Fibroblast of skin of back (primary cell): Measurements from ENCODE around the gene ATG13.
"Not testable (repeated sequence)": the region's sequence is repeated elsewhere in the genome, so short reads cannot be mapped to it uniquely, and the experiment has no call there.

Source experiments
- DNase-seq: peaks from one replicate; pipeline ENCODE4 v3.0.0-alpha.2; 2013

Gene ATG13

GRCh38 chr11:46643986-46644385 is 26.6 kb downstream of the ATG13 start:
- no peak for DNase-seq

- DNase-seq = peak; percentile 97
These were observed 31.9 kb downstream of the ATG13 start for GRCh38 chr11:46649180-46649738.

GRCh38 chr11:46655631-46656030 is 38.3 kb downstream of the ATG13 start:
- no peak for DNase-seq

DNA sequence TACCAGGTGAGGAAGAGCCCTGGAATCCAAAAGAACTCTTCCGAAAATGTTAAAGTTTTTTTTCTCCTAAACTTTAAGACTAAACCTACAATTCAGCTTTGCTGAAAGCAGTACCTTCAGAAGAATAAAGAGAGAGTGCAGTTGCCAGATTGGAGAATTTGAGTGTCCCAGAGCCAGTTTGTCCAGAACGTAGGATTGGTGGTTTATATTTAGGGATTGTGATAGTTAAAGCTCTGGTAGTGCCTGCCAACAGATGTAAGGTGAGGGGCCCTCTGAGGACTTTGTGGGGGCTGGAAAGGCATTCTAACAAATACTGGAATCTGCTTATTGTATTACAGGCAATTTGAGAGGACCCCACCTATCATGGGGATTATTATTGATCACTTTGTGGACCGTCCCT is 39.8 kb downstream of the ATG13 start:
- DNase-seq = no peak

DNA sequence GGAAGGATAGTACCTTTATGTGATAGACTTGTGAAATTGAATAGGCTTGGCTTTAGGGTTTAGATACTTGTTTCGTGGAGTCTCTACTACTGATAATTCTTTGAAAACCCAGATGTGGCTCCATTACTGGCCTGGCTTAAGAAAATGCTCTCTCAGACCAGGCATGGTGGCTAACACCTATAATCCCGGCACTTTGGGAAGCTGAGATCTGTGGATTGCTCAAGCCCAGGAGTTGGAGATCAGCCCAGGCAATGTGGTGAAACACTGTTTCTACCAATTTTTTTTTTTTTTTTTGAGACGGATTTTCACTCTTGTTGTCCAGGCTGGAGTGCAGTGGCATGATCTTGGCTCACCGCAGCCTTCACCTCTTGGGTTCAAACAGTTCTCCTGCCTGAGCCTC is 40.9 kb downstream of the ATG13 start:
- no peak for DNase-seq

DNA sequence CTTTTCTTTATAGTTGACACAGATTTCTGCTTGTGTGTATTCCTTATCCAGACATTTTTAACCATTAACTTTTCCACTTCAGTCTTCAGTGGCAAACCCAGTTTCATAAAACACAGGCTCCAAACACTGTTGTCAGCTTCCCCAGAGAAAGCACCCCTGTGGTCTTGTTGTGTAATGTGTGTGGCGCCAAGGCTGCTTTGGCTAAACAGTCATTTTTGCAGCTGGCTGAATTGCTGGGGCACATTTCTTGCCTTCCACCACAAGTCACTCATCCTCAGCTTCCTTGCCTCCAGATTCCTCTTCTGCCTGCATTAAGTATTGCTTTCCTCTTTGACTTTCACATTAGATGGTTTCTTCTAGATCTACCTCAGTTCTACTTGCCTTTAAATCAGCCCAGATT is 42.6 kb downstream of the ATG13 start:
- no peak for DNase-seq

- DNase-seq = no peak
These were observed 44.5 kb downstream of the ATG13 start for GRCh38 chr11:46661836-46662235.

GRCh38 chr11:46662366-46662765 is 45.0 kb downstream of the ATG13 start:
- no peak for DNase-seq

DNA sequence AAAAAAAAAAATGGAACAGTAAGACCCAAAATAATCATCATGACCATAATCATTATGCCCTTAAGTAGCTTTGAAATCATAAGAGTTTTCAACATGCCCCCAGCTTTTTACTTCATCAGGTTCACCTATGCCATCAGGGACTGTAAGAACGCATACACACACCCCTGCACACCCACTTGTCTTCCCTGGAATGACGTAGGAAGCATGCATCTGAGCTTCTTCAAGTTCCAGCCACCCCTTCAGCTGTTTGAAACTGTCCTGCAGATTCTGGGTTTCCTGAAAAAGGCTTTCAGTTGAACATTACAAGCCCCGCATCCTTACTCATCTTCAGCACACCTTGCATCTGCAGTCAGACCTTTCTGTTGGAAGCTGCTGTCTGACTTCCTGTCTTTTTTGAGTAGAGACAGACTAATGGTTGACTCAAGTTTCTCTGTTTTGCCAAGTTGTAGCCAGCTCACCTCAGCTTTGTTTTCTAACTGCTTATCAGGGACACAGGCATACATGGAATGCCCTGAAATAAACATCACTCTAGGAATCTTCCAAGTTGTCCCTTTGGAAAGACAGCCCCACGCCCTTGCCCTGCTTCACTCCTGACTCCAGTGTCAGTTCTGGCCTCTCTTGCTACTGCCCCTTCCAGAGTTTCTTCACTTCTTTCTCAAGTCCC is 46.1 kb downstream of the ATG13 start:
- DNase-seq = no peak

DNA sequence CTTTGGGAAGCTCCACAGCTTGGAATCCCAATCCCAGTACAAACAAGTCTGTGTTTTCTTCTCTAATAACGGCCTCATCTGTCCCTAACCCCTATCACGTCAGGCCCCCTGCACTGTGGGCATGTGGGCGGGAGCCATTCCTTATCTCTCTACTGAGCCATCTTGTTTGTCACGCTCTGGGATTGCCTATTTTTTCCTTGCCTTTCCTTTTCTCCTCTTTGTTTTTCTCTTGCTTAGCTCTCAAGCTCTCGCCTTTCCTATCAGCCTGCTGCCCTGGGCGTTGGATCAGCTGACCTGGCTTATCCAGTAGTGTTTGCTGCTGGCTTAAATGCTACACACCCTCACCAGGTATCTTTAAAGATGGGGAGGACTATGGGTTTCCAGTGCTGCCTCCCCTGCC is 47.3 kb downstream of the ATG13 start:
- no peak for DNase-seq

- no peak for DNase-seq
These were observed 48.0 kb downstream of the ATG13 start for GRCh38 chr11:46665356-46665755.

GRCh38 chr11:46666516-46666915 is 49.2 kb downstream of the ATG13 start:
- DNase-seq = no peak

DNA sequence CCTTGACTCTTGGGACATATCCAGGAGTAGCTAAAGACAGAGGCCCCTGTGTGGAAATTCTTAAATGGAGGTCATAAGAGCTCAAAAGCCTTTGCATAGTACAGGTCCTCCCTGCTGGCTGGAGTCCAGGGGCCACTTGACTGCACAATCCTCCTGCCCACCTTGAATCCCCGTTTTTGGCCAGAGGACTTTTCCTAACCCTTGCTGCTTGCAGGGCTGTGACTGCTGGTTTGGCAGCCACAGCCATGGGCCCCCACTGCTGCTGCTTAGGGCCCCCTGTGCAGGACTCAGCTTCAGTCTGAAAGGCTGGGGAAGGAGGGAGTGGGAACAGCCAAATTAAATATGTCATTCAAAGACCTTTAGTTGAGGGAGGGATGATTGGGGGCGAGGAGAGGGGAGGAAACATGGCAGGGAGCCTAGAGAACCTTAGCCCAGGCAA is 49.7 kb downstream of the ATG13 start:
- no peak for DNase-seq

DNA sequence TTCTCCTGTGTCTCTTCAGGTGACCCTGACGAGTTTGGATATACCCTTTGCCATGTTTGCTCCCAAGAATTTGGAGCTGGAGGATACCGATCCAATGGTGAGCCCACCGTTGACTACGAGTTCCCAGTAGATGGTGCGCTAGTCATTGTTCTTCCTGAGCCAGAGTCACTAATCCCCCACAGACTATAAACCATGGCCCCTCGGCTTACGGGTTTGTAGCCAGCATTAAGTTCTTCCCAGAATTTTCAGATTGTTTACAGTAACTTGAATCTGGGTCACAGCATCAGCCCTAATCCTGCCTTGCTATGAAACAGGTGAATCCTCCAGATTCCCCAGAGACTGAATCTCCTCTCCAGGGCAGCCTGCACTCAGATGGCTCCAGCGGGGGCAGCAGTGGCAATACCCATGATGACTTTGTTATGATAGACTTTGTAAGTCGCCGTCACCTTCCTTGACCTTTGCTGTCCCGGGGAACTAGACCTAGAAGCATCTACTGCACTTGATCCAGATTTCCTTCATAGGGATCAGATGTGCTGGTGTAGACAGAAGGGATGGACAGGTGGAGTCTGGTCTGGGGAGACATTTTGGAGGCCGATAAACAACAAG is 51.2 kb downstream of the ATG13 start:
- DNase-seq = no peak

DNA sequence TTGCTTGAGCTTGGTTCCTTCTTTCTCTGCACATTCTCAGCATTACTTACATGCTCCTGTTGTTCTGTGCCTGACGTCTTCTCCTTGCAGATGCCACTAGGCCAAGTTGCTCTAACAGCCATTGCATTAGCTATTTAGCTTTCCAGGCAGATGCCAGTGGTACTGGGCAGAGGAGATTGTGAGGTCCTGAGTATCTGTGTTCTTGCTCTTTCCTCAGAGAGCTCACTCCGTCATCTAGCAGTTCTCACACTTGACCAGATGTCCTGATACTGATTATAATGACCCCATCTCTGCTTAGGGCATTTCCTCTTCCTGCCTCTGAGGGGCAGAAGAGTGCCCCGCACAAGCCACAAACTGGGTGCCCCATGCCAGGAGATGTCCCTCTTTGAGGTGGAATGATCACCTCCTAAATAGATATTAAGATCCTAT is 52.4 kb downstream of the ATG13 start:
- no peak for DNase-seq

DNA sequence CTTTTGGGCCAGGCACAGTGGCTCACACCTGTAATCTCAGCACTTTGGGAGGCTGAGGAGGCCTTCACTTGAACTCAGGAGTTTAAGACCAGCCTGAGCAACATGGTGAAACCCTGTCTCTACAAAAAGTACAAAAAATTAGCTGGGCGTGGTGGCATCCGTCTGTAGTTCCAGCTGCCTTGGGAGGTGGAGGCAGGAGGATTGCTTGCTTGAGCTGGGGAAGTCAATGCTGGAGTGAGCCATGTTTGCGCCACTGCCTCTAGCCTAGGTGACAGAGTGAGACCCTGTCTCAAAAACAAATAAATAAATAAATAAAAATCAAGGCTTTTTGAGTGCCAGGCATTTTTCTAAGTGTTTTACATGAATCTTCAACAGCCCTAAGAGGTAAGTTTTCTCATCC is 53.2 kb downstream of the ATG13 start:
- DNase-seq = not testable (repeated sequence)

DNA sequence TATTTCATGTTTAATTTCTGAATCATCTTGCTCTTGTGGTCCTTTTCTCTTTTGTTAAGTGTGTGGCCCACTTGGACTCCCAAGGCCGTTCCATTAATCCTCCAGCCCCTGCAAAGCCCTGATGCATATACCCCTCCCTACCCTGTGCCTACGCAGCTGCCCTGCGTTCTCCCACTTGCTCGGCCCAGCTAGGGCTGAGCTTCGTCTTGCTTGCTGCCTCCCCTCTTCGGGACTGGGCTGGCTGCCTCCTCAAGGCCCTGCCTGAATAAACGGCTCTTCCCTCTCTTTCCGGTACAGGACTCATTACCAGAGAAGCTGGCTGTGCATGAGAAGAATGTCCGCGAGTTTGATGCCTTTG is 54.6 kb downstream of the ATG13 start:
- no peak for DNase-seq

GRCh38 chr11:46672381-46672839 is 55.1 kb downstream of the ATG13 start:
- DNase-seq = no peak

DNA sequence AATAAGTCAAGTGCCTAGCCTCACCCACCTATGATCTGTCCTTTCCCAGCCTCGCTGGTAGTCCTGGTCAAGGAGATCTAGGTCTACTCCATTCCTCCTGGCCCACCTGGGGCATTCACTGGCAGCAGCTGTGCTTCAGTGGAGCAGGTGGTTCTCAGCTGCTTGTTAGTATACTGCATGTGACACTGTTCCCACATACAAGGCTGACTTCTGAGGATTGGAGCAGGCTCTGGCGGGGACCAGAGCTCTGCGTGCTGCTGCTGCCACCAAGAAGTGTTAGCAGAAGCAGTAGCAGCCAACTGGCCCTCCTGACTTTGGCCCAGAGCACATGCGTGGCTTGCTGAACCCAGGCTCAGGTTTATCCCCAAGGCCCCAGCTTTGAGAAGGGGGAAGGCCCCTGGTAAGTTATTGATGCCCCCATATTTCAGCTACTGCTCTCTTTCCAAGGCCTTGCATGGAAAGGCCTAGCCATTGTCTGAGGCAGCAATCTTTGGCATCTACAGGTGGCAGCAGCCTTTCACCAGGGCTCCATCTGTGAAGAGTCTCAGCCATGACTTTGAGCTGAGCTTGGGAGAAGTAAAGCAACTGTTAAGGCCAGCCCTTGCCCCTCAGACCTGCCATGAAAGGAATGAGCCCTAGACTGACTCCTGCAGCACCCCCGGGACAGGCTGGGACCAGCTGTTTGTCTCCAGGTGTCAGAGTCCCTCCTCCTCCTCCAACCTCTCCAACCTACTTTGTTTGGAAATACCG is 56.5 kb downstream of the ATG13 start:
- DNase-seq = no peak

GRCh38 chr11:46674463-46675287 is 57.3 kb downstream of the ATG13 start:
- peak; percentile 12 for DNase-seq

DNA sequence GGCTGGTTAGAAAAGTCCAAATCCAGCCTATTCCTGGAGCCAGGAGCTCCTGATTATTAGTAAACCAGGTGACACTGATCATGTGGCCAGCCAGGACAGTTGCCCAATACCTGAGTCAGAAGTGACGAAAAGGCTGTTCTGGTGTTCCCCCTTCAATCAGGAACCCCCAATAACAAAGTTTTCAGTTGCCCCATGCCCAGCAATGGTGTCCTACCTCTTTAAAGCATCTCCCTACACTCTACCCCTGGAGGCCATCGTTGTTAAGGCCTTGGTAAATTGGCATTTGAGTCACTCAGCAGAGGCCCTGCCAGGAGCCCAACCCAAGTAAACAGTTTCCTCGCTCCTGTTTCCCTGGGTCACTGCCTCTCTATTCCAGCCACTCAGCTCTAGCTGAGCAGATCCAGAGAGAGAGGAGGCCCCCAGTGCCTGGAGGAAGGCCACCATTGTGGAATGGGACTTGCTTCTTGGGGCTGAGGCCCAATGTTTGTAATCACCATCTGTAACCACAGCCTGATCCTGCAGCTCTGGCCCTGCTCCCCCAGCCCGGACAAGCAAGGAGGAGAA is 58.0 kb downstream of the ATG13 start:
- DNase-seq = peak; percentile 43

DNA sequence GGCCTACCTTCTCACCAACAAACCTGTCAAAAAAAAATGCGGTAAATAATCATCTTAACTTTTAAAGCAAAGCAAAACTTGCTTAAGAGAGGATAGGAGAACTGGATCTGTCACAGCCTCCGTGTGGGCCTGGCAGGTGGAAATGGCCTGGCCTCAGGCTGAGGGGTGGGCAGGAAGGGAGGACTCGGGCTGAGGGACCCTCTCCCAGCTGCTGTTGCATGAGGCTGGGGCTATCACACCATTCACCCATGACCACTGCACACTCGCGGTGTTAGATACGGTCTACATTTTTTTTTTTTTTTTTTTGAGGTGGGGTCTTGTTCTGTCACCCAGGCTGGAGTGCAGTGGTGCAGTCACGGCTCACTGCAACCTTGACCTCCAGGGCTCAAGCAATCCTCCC is 58.6 kb downstream of the ATG13 start:
- DNase-seq = no peak
